Amygdala (tissue), 56 donors: ENCODE measurements around the gene ALG5.

Experiments used
- DNase-seq, 56 donors: peaks; one replicate each; lab custom pipeline; 2025; lab: John Stamatoyannopoulos, UW

ALG5 gene

DNA sequence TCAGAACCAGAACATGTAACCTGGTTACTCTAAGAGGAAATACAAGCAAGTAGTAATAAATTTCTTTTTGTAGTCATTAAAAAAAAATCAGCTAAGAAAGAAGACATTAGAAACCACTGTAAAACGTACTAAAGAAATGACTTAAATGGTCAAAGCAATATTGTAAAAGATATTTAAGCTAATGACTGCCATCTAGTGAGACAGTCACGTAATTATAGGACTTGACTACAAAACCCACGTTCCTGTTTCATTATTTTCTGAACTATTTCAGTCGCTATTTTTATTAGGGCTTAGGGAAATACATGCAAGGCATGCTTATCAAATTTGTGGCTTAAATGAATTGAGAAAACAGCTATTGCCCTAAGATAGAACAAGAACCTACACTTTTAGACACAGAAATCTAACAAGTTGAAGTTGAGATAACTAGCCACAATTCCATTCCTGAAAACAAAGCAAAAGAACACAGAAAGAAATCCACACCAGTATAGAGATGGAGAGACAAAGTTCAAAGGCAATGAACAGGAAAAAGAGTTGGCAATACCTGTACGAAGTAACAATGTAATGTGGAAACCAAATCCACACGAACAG, 17.9 kb downstream of the ALG5 start:
- DNase-seq: no peak

- DNase-seq: no peak
Measured at GRCh38 chr13:36979361-36980050, 19.6 kb downstream of the ALG5 start.

GRCh38 chr13:36975172-36975571, 24.0 kb downstream of the ALG5 start:
- no peak for DNase-seq

GRCh38 chr13:36973621-36974295, 25.4 kb downstream of the ALG5 start:
- DNase-seq: no peak

GRCh38 chr13:36973009-36973408, 26.1 kb downstream of the ALG5 start:
- no peak for DNase-seq

GRCh38 chr13:36966404-36966803, 32.7 kb downstream of the ALG5 start:
- DNase-seq: no peak

DNA sequence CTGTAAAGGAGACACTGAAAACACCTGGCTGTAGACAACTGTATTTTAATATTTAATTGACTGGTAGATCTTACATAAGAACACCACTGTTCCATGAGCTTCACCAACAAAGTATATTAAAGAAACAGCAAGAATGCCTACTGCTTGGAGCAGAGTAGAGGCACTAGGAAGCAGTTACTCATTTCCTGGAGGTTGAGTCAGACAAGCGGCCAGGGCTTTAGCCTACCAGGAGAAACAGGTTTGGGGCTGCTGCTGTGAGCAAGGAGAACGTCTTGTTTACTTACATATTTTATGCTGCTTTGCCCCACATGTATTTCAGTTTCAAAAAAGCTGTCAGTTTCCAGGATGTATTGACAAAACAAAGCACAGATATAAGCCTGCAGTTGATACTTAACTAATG, 33.4 kb downstream of the ALG5 start:
- no peak for DNase-seq

DNA sequence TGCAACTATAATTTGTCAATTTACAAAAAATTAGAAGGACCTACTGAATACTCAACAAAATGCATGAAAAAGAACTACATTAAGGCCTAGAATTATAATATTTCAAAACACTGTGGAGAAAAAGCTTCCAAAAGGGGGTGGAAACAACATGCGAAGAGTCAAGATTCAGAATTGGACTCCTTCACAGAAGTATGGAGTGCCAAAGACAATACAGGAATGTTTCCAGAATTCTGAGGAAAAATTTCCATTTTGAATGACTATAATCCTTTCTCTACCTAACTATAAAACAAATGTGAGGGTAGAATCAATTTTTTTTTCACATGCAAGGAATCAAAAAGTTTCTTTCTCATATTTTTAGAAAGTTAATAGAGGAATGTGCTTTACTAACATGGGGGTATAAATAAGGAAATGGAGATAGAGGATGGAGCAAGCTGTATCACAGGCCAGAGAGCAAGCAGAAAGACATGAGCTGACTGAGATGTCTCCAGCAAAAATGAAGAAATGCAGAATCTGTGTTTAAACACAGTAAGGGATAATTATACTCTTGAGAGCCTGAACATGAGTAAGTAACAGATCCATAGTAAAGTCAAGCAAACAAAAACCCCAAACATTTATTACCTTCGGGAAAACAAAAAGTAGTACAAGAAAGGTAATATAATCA, 39.6 kb downstream of the ALG5 start:
- no peak for DNase-seq

GRCh38 chr13:36954542-36954941, 44.6 kb downstream of the ALG5 start:
- no peak for DNase-seq

DNA sequence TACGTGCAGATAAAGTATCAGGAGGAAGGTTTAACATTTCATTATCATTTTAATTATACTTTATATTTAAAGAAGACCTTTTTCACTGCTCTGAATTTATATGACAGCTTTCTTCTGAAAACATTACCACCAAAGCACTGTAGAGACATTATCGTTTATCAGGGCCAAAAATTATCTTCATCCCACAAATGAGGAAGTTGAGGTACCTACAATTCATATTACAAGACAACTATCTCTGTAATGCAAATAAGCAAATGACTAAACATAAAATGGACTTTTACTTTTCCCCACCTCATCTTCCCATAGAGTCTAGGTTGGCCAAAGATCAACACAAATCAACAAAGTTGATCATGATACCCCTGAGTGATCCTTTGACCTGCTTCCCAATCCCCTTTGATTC, 48.2 kb downstream of the ALG5 start:
- DNase-seq: no peak

DNA sequence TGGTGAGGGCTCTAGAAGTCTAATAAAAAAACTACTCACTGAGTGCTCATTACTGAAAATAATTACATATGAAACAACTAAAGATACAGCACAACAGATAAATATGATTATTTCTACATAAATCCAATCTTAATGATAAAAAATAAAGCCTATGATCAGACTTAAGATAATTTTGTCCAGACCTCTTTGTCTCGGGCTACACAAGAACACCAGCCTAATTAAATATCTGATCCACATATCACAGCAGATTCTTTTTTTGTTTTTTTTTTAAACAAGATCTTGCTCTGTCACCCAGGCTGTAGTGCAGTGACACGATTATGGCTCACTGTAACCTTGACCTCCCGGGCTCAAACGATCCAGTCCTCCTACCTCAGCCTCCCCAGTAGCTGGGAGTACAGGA, 48.8 kb downstream of the ALG5 start:
- DNase-seq: no peak

- no peak for DNase-seq
Measured at GRCh38 chr13:36945078-36945477, 54.1 kb downstream of the ALG5 start.

- no peak for DNase-seq
Measured at GRCh38 chr13:36925603-36926002, 73.5 kb downstream of the ALG5 start.

DNA sequence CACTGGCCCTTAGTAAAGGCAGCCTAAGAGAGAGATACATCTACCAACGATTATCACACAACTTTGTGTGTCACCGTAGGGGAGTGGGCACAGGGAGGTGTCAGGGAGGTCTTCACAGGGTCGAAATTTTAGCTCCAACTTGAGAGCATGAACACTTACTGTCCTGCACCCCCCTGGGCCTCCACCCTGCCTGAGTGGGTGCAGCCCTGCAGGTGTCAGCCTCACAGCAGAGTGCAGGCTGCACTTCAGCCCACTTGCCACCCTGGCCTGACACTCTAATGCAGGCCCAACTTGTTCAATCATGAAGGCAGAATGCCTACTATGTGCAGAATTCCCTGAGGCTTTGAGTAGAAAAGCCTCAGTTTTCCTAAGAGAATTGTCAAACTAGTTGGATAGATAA, 75.1 kb downstream of the ALG5 start:
- no peak for DNase-seq

DNA sequence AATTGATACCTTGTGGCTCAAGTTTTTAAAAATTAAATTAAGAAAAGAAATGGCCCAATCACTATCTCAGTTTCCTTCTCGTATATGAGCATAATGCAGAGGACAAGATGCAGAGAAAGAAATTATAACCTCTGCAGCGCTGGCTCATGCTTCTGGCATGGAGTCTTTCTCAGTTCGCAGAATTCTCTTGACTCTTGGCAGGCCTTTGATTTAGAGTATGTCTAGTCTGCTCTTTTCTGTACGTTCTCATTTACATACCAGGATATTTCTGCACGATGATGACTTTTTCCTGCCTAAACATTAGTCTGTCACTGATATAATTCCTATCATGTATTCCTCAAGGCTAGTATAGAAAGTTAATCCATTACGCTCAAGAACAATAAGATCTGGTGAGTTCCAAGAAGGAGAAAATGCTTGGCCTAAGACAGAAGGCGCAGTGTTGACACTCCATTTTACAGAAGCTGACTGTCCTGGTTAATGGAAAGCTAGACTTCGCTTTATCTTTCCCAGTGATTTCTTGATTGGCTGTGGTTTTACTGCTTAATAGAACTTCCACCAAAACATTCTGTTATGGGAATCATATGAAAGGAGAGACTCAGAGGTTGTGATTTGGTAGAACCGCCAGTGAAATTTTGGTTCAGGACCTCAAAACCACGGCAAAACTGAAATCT, 77.4 kb downstream of the ALG5 start:
- no peak for DNase-seq

GRCh38 chr13:36920616-36921185, 78.4 kb downstream of the ALG5 start:
- peak in 2 of 56 donors; percentile 29 to 31 for DNase-seq

DNA sequence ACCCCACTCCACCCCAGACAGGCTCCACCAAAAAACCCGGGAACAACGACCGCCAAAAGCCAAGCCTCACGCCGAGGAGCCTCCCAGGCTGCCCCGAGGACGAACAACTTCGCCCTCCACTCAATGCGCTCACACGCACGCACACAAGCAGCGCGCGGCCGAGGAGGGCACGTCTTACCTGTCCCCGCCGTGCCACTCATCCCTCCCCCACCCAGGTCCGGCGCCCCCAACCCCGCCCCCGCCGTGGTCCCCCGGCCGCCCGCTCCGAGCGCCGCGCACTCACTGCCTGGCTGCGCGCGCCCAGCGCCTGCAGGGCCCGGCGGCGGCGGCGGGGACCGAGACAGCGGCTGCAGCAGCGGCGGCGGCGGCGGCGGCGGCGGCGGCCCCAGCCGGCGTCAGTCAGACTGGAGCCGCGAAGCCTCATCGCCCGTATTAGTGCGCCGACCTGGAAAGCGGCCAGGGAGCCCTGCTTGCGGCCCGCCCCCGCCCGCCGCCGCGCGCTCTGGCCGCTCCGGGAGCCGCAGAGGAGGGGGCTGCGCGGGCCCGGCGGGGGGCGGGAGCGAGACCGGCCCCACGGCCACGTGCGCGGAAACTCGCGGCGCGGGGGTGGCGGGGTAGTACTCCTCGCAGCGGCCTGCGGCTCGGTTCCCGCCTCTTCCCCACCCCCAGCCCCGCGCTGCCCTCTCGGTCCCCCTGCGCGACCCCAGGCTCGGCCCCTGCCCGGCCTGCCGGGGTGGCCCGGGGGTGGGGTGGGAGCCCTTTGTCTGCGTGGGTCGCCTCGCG, 79.1 kb downstream of the ALG5 start, which contains the start of gene SMAD9:
Gene SMAD9, minus strand, starts transcription at position 406 of the 783 bp plus-strand sequence. CDS start 40,549 bp downstream, outside the sequence.
- DNase-seq: peak in 36 of 56 donors; percentile 2 to 77 (median 42)

- peak in 12 of 56 donors; percentile 4 to 52 (median 18) for DNase-seq
Measured at GRCh38 chr13:36919171-36919832, 79.8 kb downstream of the ALG5 start.
